Stimulated activated CD8-positive, alpha-beta memory T cell treated with anti-CD3 and anti-CD28 coated beads, Interleukin-12 subunit alpha, Interleukin-12 subunit beta, amount 100 ng/mL, for 24 hours (primary cell): ENCODE measurements around the gene ZNF208.
"Not testable (repeated sequence)": the region's sequence is repeated elsewhere in the genome, so short reads cannot be mapped to it uniquely, and the experiment has no call there.

Source experiments
- DNase-seq: peaks from one replicate; pipeline ENCODE4 v3.0.0-alpha.2; 2020; ENCODE audit errors: extremely low read depth

The ZNF208 gene

GRCh38 chr19:22010437-22011143, at the start of gene ZNF208:
Gene ZNF208 (minus strand): TSS chr19:22010943. CDS start chr19:22010794, 149 bp downstream.
- DNase-seq, result not testable (repeated sequence)

GRCh38 chr19:22052644-22053013, 41.9 kb upstream of the ZNF208 start:
- no peak for DNase-seq

DNA sequence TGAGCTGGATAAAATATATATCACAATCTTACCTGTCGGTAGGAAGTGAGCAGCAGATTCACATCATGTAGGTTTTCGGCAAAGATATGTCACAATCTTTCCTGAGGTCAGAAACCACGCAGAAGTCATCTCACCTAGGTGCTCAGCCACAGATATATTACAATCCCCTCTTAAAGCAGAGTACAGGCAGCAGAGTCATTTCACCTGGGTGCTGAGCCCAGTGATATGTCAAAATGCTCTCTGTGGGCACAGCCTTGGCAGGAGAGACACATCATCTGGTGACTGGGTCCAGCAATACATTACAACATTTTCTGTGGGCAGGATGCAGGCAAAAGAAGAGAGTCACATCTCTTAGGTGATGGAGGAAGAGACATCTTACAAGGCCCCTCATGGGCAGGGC, 30.4 kb upstream of the ZNF208 start:
- not testable (repeated sequence) for DNase-seq

GRCh38 chr19:22030680-22031079, 19.9 kb upstream of the ZNF208 start:
- no peak for DNase-seq

GRCh38 chr19:22026687-22027086, 15.9 kb upstream of the ZNF208 start:
- no peak for DNase-seq

DNA sequence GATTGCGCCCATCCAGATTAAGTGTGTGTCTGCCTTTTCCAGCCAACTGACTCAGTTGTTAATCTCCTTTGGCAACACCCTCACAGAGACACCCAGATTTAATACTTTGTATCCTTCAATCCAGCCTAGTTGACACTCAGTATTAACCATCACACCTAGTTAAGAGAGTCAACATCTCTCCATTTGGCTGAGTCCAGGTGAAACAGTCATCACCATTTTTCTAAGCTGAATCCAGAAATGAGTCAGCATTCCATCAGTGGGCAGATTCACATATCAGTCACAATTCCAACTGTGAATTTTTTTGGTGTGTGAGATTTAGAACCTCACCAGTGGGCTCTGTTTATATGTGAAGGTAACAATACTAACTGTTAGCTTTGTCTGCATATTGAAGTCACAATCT, 14.8 kb upstream of the ZNF208 start:
- DNase-seq, result not testable (repeated sequence)

- no peak for DNase-seq
Measured at GRCh38 chr19:21970466-21970865, 40.3 kb downstream of the ZNF208 start.

GRCh38 chr19:21947775-21948174, 63.0 kb downstream of the ZNF208 start:
- DNase-seq, result no peak

DNA sequence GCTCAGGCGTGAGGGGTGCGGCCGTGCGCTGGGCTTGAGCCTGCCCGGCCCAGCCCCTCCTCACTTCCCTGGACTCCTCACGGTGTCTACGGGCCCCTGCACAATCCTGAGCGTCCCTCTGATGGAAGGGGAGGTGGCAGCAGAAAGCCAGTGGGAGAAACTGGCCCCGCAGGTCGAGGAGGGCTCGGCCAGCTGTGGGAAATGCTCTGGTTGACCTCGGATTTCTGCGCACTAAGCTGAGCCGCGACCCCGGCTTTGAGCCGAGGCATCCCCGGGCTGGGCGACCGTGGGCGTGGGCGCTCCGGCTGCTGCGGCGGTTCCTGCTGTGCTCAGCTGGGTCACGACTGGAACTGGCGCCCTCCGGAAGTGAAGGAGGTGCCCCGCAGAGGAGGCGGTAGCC, 70.1 kb downstream of the ZNF208 start:
- no peak for DNase-seq

DNA sequence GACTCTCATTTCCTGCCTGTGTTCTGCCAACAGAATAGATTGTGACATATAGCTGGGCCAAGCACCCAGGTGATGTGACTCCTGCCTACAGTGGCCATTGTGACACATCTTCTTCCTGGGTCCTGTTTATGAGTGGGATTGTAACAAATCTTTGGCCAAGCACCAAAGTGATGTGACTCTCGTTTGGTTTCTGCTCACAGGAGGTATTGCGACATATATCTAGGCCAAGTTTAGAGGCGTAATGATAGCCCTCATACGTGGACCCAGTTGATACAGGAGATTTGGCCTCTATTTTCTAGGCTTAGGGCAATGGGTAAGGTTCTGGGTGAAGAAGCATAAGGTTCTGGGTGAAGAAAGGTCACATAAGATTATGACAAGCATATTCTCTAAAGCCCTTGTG, 76.2 kb downstream of the ZNF208 start:
- no peak for DNase-seq

GRCh38 chr19:21934131-21934530, 76.6 kb downstream of the ZNF208 start:
- no peak for DNase-seq

DNA sequence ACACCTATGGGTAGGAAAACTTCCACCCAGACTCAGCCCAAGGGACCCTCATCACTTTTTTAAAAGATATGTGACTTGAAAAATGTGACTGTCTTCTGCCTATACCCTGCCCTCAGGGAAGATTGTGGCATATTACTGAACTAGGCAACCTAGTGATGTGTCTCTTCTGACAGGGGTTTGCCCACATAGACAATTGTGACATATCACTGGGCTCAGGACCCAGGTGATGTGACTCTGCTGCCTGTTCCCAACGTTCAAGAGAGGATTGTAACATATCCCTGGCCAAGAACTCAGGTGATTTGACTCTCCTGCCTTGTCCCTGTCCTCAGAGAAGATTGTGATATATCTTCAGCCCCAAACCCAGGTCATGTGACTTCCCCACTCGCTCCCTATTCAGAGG, 88.5 kb downstream of the ZNF208 start:
- no peak for DNase-seq

DNA sequence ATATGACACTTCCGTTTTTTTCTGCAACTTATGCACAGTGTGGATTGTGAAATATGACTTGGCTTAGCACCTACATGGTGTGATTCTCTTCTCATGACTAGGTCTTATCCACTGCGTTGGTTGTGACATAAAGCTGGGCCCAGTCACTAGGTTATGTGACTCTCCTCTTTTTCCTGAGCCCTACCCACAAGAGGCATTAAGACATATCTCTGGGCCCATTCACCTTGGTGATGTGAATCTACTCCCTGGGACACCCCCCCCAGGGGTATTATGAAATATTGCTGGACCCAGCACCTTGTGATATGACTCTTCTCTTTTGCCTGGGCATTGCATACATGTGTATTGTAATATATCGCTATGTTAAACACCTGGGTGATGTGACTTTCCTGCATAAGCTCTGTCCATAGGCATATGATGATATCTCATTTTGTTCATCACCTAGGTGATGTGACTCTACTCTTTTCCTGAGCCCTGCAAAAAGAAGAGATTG, 89.0 kb downstream of the ZNF208 start:
- DNase-seq, result no peak

- no peak for DNase-seq
Measured at GRCh38 chr19:21915411-21915810, 95.3 kb downstream of the ZNF208 start.

GRCh38 chr19:21912654-21913053, 98.1 kb downstream of the ZNF208 start:
- no peak for DNase-seq

DNA sequence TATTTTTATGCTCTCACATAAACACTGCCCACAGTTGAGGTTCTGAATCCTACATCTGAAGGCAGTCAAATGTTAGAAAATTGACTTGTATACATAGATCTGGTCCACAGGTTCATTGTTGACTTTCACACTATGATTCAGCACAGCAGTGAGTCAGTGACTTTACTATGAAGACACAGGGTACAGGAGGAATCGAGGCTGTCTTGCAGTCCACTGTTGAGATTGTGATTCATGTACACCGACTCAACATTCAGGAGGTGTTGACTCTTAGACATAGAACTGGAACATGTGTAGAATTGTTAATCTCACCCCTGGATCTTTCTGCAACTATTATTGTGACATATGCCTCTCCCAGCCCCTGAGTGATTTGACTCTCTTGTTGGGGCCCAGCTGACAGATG, 100.4 kb downstream of the ZNF208 start:
- DNase-seq, result no peak

- no peak for DNase-seq
Measured at GRCh38 chr19:21908066-21908465, 102.7 kb downstream of the ZNF208 start.

DNA sequence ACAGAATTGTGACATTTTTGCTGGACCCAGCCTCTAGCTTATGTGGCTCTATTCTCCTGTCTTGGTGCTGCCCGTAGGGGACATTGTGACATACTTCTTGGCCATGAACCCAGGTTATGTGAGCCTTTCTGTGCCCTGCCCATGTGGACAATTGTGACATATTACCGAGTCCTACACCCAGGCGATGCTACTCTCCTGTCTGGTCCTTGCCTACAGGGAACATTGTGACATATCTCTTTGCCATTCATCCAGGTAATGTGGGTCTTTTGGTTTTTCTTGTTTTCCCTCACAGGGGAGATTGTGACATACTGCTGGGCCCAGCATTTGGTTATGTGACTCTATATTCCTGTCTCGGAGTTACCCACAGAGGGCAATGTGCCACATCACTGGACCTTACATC, 103.2 kb downstream of the ZNF208 start:
- no peak for DNase-seq

DNA sequence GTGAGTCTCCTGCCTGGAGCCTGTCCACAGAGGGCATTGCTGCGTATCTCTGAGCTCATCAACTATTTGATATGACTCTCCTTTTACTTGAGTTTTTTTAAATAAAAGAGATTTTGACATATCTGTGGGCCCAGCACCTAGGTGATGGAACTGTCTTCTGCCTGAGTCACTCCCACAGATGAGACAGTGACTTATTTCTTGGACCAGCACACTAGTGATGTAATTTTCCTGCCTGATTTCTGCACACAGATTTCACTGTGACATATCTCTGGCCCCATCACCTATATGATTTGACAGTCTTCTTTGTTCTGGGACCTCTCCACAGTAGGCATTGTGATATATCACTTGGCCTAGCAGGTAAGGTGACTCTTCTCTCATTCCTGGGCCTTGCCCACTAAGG, 108.2 kb downstream of the ZNF208 start:
- DNase-seq, result no peak

GRCh38 chr19:21901861-21902260, 108.9 kb downstream of the ZNF208 start:
- no peak for DNase-seq

DNA sequence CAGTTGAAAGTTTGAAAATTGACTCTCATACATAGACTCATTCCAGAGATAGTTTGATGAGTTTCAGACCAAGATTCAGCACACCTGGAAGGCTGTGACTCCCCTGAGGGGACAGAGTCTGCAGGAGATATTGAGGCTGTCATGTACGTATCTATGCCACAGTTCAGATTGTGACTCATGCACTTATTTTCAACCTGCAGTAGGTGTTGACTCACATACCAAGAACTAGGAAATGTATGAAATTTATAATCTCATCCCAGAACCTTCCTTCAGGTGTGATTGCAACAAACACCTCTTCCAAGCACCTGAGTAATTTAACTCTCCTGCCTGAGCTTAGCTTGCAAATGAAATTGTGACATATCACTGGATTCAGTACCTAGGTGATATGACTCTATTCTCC, 110.3 kb downstream of the ZNF208 start:
- no peak for DNase-seq

GRCh38 chr19:21891086-21891485, 119.7 kb downstream of the ZNF208 start:
- no peak for DNase-seq

- DNase-seq, result not testable (repeated sequence)
Measured at GRCh38 chr19:21890017-21890416, 120.7 kb downstream of the ZNF208 start.

- DNase-seq, result not testable (repeated sequence)
Measured at GRCh38 chr19:21885516-21885915, 125.2 kb downstream of the ZNF208 start.
